Measurements from ENCODE around the gene DUOXA1.

DUOXA1 gene

GRCh38 chr15:45129651-45130129, at the start of gene DUOXA1, which contains the start of gene DUOX1:
Gene DUOXA1 (minus strand): TSS chr15:45129879. CDS start chr15:45123014, 6,865 bp downstream.
Gene DUOX1 (plus strand): TSS chr15:45129994. CDS start chr15:45131967, 1,973 bp downstream.
- no peak for DNase-seq

- DNase-seq = no peak
Measured at GRCh38 chr15:45177285-45177684, 47.6 kb upstream of the DUOXA1 start.

- DNase-seq = no peak
Measured at GRCh38 chr15:45174577-45174976, 44.9 kb upstream of the DUOXA1 start.

GRCh38 chr15:45174069-45174468, 44.4 kb upstream of the DUOXA1 start:
- no peak for DNase-seq

- DNase-seq = no peak
Measured at GRCh38 chr15:45171912-45172311, 42.2 kb upstream of the DUOXA1 start.

- DNase-seq = peak; percentile 56
Measured at GRCh38 chr15:45169608-45170480, 40.2 kb upstream of the DUOXA1 start.

GRCh38 chr15:45168751-45169551, 39.3 kb upstream of the DUOXA1 start:
- no peak for DNase-seq

GRCh38 chr15:45168286-45168685, 38.6 kb upstream of the DUOXA1 start:
- no peak for DNase-seq

- DNase-seq = no peak
Measured at GRCh38 chr15:45167631-45168205, 38.0 kb upstream of the DUOXA1 start.

- peak; percentile 62 for DNase-seq
Measured at GRCh38 chr15:45166834-45167630, 37.4 kb upstream of the DUOXA1 start.

GRCh38 chr15:45165536-45165935, 35.9 kb upstream of the DUOXA1 start:
- no peak for DNase-seq

GRCh38 chr15:45164914-45165313, 35.2 kb upstream of the DUOXA1 start:
- DNase-seq = no peak

- no peak for DNase-seq
Measured at GRCh38 chr15:45163508-45163856, 33.8 kb upstream of the DUOXA1 start.

- peak; percentile 51 for DNase-seq
Measured at GRCh38 chr15:45162771-45163507, 33.3 kb upstream of the DUOXA1 start.

- DNase-seq = no peak
Measured at GRCh38 chr15:45161666-45162065, 32.0 kb upstream of the DUOXA1 start.

- DNase-seq = no peak
Measured at GRCh38 chr15:45157974-45158373, 28.3 kb upstream of the DUOXA1 start.

GRCh38 chr15:45156744-45157455, 27.2 kb upstream of the DUOXA1 start:
- no peak for DNase-seq

GRCh38 chr15:45155739-45156138, 26.1 kb upstream of the DUOXA1 start:
- DNase-seq = no peak

- DNase-seq = no peak
Measured at GRCh38 chr15:45151998-45152828, 22.5 kb upstream of the DUOXA1 start.

GRCh38 chr15:45150997-45151396, 21.3 kb upstream of the DUOXA1 start:
- DNase-seq = no peak
